HG03039 (cell line): Measurements from ENCODE around the gene CETP.
"Not testable (repeated sequence)": the region's sequence is repeated elsewhere in the genome, so short reads cannot be mapped to it uniquely, and the experiment has no call there.

Experiments used
- ATAC-seq: cut with Tn5 transposase; IDR thresholded peaks from one replicate; pipeline ENCODE4 v1.9.1; 2021; ENCODE audit warnings: mild to moderate bottlenecking, moderate library complexity; ENCODE audit not compliant: unreplicated experiment

CETP gene

GRCh38 chr16:56977823-56978430 lies 16.2 kb downstream of the CETP start:
- no peak for ATAC-seq

GRCh38 chr16:56980201-56980535 lies 18.4 kb downstream of the CETP start:
- no peak for ATAC-seq

GRCh38 chr16:56980792-56981724 lies 19.3 kb downstream of the CETP start:
- no peak for ATAC-seq

DNA sequence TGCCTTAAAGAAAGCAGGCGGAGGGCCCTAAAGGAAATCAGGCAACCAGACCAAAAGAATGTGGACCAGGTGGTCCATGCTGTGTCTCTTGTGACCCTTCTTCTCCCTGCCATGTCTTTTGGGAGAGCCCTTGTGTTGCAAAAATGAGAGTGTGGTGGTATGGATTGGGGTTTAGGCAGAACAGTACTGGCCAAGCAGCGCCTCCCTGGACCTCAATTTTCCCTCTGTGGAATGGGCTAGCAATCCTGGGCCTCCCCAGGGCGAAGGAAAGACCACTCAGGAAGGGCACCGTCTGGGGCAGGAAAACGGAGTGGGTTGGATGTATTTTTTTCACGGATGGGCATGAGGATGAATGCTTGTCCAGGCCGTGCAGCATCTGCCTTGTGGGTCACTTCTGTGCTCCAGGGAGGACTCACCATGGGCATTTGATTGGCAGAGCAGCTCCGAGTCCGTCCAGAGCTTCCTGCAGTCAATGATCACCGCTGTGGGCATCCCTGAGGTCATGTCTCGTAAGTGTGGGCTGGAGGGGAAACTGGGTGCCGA lies 20.1 kb downstream of the CETP start:
- no peak for ATAC-seq

GRCh38 chr16:56982695-56983094 lies 20.9 kb downstream of the CETP start:
- ATAC-seq, result no peak

DNA sequence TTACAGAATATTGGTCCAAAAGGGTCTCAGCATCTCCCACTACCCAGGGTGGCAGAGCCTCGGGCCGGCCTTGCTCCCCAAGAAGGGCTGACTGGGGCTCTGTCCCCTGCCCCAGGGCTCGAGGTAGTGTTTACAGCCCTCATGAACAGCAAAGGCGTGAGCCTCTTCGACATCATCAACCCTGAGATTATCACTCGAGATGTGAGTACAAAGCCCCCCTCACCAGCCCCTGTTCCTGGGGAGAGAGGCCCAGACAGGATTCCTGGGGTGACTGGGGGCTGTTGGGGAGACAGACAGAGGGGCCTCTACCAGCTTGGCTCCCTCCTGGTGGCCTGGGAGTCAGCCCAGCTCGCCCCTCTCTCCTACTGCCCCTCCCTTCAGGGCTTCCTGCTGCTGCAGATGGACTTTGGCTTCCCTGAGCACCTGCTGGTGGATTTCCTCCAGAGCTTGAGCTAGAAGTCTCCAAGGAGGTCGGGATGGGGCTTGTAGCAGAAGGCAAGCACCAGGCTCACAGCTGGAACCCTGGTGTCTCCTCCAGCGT lies 21.5 kb downstream of the CETP start:
- no peak for ATAC-seq

DNA sequence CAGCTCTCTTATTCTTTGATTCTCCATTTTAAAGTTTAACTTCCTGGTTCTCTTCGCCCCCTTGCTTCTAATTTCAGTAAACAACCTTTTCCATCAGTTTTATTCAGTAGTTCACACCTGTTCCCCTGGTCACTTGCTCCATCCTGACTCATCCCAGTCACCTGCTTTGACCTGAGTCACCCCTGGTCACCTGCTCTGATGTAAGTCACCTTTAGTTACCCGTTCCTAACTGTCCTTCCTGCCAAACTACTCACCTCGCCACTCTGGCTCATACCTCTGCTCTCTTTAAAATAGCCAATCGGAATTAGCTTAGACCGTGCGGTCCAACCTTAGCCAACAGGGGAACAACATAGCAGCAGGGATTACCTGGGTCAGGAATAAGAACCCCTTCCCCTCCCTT lies 22.9 kb downstream of the CETP start:
- ATAC-seq, result no peak

DNA sequence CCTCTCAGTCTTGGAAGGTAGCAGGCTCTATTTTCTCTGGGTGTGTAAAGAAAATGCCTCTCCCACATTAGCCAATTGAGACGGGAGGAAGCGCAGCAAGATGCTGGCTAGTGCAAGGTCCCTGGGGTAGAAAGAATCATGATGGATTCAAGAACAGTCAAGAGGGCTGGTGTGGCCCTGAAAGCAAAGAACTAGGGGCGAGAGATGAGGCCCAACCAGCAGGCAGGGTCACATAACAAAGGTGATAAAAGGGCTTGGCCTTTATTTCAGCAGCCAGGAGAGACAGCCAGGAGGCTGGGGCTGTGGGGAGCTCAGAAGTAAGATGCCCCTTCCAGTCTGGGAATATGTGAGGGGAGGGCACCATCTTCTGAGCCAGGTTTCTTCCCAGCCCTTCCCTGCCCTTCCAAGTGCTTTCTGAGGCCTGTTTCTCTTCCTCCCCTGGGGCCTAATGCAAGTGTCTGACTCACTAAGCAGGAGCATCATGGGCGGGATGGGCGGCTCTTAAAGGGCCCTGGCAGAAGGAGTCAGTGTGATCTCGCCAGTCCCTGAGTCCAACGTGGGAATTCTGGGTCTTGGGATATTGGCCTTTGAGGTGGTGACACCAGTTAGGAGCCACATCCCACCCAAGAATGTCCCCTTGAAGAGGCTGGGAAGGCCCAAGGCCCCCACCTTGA lies 23.7 kb downstream of the CETP start:
- no peak for ATAC-seq

- no peak for ATAC-seq
These were observed 24.2 kb downstream of the CETP start for GRCh38 chr16:56985962-56986360.

- ATAC-seq, result no peak
These were observed 24.6 kb downstream of the CETP start for GRCh38 chr16:56986361-56986760.

DNA sequence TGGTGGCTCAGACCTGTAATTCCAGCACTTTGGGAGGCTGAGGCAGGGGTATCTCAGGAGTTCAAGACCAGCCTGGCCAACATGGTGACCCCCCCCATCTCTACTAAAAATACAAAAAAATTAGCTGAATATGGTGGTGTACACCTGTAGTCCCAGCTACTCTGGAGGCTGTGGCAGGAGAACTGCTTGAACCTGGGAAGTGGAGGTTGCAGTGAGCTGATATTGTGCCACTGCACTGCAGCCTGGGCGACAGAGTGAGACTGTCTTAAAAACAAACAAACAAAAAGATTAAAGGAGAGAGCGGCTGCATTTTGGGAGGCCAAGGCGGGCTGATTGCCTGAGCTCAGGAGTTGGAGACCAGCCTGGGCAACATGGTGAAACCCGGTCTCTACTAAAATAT lies 25.2 kb downstream of the CETP start:
- not testable (repeated sequence) for ATAC-seq

DNA sequence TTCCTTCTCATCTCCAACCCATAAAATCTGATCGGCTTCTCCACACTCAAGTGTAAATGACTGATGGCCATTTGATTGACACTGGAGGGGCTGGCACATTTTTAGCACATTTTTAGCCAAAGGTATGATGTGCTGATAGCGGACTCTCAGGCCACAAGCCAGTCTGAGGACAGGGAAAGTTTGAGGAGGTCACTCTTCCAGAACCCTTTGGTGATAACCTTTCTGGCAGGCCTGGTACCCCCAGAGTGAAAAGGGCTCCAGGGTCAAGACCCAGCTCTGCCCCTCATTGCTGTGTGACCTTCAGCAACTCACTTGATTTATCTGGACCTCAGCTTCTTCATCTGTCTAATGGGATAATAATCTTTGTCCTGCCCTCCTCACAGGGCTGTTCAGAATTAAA lies 25.9 kb downstream of the CETP start:
- no peak for ATAC-seq

DNA sequence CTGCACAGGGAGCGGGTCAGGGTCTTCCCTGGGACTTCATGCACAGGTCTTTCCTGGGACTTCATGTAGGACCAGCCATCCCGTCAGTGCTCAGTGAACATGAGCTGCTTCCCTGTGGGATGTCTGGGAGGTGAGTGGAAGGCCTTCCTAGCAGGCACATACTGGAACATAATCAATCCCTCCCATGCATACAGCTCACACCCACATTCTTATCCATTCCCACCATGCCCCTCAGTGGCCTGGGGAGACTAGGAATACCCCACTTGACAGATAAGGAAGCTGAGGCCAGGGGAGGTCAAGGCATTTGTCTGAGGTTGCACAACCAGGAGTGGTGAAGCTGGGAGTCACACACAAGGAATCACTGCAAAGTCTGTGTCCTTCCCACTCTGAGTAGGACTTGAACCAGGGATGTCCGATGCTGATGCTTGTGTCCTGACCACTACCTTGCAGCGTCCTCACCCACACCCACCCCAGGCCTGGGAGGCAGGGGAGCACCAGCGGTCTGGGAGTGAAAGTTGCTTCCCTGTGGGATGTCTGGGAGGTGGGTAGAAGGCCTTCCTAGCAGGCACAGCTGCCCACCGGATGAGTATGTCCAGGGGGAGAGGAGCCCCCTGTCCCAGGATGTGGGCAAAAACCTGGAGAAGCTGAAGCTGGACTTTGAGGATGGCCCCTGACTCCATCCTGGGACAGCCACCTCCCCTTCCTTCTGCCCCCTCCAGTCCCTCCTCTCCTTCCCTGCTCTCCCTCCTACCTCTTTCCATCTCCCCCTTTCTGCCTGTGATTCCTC lies 26.6 kb downstream of the CETP start:
- no peak for ATAC-seq

DNA sequence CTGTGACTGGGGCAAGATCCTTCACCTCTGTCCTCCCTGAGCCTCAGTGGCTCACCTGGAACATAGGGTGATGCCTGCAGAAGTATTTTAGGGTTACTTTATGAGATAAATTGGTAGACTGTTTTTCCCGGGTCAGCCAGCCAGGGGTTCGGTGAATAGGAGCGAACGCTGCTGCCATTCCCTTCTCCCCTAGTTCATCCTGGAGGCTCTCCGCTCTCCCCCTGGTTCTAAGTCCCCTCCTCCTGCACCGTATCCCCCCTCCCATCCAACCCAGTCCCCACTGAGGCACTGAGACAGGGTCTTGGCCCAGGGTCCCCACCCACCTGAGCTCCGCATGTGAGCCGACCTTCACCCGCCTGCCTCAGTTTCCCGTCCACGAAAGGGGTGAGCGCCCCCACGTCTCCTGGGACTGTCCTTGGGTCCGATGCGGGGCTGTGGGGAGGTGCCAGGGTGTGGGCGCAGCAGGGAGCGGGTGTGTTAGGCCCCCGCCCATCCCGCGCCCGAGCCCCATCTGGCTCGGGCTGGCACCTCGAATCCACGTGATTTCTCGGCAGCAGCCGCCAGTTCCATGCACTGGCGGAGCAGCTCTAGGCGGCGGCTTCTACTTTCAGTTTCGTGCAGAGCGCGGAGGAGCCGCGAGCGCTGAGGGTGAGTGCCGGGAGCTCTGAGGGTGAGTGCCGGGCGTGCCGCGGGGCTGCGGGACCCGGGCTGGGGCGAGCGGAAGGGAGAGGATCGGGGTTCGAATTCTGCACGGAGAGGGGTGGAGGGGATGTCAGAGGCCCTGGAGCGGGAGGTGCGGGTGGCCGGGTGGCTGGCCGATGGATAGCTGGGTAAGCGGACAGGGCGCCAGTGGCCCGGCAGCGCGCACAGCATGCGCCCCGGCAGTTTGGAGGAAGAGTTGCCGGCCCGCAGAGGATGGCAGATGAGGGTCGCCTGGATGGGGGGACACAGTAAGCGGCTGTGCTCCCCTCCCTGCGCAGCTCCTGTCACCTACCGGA lies 27.5 kb downstream of the CETP start, which contains the start of gene NLRC5:
Gene NLRC5 (plus strand): TSS at position 610 of the 998 bp plus-strand sequence. CDS start 31,156 bp downstream, outside the sequence.
- ATAC-seq, result peak; percentile 62

DNA sequence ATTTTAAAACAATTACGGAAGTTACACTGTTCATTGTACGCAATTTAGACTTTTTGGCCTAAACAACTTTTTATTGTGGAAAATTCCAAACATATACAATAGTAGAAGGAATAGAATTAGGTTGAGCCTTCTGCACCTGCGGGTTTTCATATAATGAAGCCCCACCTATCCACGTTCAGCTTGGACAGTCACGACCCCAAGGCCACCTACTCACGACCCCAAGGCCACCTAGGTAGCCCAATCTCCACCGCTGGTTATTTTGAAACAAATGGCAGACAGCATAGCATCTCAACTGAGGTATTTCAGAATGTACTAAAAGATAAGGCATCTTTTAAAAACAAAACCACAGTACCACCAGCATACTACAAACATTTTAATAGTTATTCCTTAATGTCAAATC lies 28.2 kb downstream of the CETP start:
- ATAC-seq, result no peak

- no peak for ATAC-seq
These were observed 28.9 kb downstream of the CETP start for GRCh38 chr16:56990407-56991286.

DNA sequence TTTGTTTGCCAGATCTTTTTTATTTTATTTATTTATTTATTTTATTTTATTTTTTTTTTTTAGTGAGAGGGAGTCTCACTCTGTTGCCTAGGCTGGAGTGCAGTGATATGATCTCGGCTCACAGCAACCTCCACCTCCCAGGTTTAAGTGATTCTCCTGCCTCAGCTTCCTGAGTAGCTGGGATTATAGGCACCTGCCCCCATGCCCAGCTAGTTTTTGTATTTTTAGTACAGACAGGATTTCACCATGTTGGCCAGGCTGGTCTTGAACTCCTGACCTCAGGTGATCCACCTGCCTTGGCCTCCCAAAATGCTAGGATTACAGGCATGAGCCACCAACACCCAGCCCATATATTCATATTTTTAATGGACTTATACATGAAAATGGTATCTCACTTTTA lies 30.7 kb downstream of the CETP start:
- ATAC-seq, result not testable (repeated sequence)

DNA sequence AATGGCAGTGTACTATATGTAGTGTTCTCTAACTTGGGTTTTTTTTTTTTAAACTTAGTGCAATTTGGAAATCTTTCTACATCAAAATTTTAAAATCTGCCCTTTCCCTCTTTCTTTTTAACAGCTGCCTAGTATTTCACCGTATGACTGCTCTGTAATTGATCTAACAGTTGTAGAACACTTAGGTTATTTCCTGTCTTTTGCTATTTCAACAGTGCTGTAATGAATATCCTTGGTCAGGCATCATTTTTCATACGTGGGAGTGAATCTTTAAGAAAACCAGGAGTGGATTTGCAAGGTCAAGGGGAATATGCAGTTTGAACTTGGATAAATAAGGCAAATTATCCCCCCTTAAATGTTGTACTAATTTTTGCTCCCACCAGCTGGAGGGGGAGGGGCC lies 31.5 kb downstream of the CETP start:
- no peak for ATAC-seq
